HFFc6 (cell line): ENCODE results near the gene HSPA12A. TPM values are rescaled to one million over a fixed set of nuclear protein-coding genes. Genes with fewer than 3 reads are reported as not detected.

Source experiments
- DNase-seq: peaks from one replicate; pipeline ENCODE4 v3.0.0-alpha.2; 2018
- H3K27ac Mint-ChIP-seq: 2 replicates; pipeline ENCODE4 v1.8.0; 2020; ENCODE audit warnings: mild to moderate bottlenecking, mixed read lengths
- H3K27me3 Mint-ChIP-seq: 2 replicates; pipeline ENCODE4 v1.8.0; 2021; ENCODE audit warnings: mild to moderate bottlenecking, moderate library complexity, mixed read lengths; ENCODE audit not compliant: insufficient read depth
- H3K36me3 Mint-ChIP-seq: 2 replicates; pipeline ENCODE4 v1.8.0; 2021; ENCODE audit warnings: low read depth, mixed read lengths
- H3K4me1 Mint-ChIP-seq: 2 replicates; pipeline ENCODE4 v1.8.0; 2020; ENCODE audit warnings: low read depth, mixed read lengths
- H3K4me3 Mint-ChIP-seq: 2 replicates; pipeline ENCODE4 v1.8.0; 2020; ENCODE audit warnings: mild to moderate bottlenecking, moderate library complexity, mixed read lengths
- H3K9me3 Mint-ChIP-seq: 2 replicates; pipeline ENCODE4 v1.8.0; 2020; ENCODE audit warnings: mild to moderate bottlenecking, mixed read lengths
- total RNA-seq, 6 experiments: library from RNA; stranded (reverse); fragmentation: NEBNext Ultra II Directional; extraction: Animal tissue kit (Norgen Biotek cat#: 25700); gene quantifications; 2 replicates in 1 of 6; 3 replicates in 5 of 6; pipeline ENCODE4 v1.2.3, GENCODE V29; 2021
- TF ChIP-seq, protein P1 (sequence below): fragments of 200-600 bp; sonication (generic); IDR thresholded peaks from 2 replicates; pipeline ENCODE4 v1.5.0; 2021; ENCODE audit warnings: antibody characterized with exemption, mild to moderate bottlenecking

Gene HSPA12A
- total RNA-seq, 6 experiments from 2014 or later = 16.6 to 19.4 (median 17.7) TPM

DNA sequence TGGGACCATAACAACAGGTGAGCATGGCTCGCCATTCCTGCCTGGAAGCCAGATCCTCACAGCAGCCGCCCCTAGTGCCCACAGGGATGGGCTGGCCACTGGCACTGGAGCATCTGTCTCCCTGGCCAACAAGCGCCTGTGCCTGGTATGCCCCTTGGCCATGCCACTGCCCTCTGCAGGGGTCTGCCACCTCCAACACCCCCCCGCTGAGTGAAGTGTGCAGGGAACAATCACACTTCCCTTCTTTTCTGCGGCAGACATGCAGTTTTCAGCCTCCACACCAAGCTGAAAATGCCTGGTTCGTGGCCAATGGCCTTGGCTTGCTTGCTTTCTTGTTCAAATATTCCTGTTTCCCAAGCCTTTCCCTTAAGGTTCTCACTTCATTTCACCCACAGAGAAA, 50.7 kb downstream of the HSPA12A start:
- Mint-ChIP-seq H3K4me3 (no peak overlapping the region), H3K4me1 (peaks cover 21% of the 10 kb centered on the region), H3K27ac (no peak overlapping the region), H3K27me3 (peaks cover 2% of the 10 kb centered on the region), H3K9me3 (no peaks in the 10 kb centered on the region), H3K36me3 (peaks cover 19% of the 10 kb centered on the region)
- TF ChIP-seq, protein P1, sequence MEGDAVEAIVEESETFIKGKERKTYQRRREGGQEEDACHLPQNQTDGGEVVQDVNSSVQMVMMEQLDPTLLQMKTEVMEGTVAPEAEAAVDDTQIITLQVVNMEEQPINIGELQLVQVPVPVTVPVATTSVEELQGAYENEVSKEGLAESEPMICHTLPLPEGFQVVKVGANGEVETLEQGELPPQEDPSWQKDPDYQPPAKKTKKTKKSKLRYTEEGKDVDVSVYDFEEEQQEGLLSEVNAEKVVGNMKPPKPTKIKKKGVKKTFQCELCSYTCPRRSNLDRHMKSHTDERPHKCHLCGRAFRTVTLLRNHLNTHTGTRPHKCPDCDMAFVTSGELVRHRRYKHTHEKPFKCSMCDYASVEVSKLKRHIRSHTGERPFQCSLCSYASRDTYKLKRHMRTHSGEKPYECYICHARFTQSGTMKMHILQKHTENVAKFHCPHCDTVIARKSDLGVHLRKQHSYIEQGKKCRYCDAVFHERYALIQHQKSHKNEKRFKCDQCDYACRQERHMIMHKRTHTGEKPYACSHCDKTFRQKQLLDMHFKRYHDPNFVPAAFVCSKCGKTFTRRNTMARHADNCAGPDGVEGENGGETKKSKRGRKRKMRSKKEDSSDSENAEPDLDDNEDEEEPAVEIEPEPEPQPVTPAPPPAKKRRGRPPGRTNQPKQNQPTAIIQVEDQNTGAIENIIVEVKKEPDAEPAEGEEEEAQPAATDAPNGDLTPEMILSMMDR = no peak
- DNase-seq = no peak

DNA sequence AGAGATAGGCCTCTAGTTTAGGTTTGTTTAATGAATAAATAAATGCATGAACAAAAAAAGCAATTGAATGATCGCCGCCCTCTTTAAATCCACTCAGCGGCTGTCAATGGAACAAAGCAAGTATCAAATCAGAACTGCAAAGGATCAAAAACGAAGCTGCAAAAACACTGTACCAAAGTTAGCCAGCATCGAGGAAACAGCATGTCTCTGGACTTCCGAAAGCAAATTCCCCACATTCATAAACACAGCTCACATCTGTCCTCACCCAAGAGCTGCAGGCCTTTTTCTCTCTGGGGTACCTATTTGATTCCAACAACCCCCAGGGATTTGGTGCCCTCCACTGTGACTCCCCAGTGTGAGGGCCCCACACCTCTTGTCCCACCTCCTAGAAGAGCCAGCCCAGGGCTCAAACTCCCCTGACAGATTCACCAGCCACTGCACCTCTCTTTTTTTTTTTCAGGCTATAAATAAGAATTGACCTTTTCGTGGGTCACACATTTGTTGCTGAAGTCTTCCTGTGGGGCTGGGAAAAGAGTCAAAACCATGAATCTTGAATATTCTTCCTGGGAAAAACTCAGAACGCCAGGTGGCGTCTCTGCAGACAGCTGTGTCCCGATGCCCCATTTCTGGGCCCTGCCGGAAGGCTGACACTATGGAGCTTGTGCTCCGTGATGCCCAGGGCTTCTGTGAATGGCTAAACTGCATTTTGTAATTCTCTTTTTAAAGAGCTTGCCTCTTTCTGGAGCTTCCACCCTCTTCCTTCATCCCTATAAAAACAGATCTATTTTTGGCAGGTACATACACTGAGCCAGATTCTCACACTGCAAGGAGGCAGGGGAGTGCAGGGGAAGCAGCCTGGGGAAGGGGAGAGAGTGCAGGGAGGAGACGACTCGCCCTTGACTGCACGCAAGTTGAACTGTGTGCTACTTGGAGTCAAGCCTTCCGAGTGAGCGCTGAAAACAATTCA, 51.7 kb downstream of the HSPA12A start:
- H3K27ac Mint-ChIP-seq = no peak overlapping the region
- peaks cover 2% of the 10 kb centered on the region for H3K27me3 Mint-ChIP-seq
- H3K36me3 Mint-ChIP-seq = peaks cover 19% of the 10 kb centered on the region
- no peak overlapping the region for H3K4me3 Mint-ChIP-seq
- DNase-seq = no peak
- no peaks in the 10 kb centered on the region for H3K9me3 Mint-ChIP-seq
- H3K4me1 Mint-ChIP-seq = peaks cover 21% of the 10 kb centered on the region
- TF ChIP-seq, protein P1 = no peak

DNA sequence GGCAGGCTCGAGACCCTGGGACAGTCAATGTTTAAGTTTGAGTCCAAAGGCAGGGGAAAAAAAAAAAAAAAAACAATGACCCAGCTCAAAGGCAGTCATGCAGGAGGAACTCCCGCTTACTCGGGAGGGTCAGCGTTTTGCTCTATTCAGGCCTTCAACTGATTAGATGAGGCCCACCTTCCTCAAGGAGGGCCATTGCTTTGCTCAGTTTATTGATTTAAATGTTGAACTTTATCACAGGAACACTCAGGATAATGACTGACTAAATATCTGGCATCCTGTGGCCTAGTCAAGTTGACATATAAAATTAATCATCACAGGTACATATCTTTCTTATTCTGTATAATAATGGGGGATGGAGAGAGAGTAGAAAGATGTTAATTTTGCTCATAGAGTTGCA, 52.6 kb downstream of the HSPA12A start:
- no peak overlapping the region for H3K4me3 Mint-ChIP-seq
- H3K4me1 Mint-ChIP-seq = peaks cover 21% of the 10 kb centered on the region
- H3K9me3 Mint-ChIP-seq = no peaks in the 10 kb centered on the region
- H3K36me3 Mint-ChIP-seq = peaks cover 19% of the 10 kb centered on the region
- no peak for DNase-seq
- TF ChIP-seq, protein P1 = no peak
- H3K27ac Mint-ChIP-seq = no peak overlapping the region
- peaks cover under 1% of the 10 kb centered on the region for H3K27me3 Mint-ChIP-seq

DNA sequence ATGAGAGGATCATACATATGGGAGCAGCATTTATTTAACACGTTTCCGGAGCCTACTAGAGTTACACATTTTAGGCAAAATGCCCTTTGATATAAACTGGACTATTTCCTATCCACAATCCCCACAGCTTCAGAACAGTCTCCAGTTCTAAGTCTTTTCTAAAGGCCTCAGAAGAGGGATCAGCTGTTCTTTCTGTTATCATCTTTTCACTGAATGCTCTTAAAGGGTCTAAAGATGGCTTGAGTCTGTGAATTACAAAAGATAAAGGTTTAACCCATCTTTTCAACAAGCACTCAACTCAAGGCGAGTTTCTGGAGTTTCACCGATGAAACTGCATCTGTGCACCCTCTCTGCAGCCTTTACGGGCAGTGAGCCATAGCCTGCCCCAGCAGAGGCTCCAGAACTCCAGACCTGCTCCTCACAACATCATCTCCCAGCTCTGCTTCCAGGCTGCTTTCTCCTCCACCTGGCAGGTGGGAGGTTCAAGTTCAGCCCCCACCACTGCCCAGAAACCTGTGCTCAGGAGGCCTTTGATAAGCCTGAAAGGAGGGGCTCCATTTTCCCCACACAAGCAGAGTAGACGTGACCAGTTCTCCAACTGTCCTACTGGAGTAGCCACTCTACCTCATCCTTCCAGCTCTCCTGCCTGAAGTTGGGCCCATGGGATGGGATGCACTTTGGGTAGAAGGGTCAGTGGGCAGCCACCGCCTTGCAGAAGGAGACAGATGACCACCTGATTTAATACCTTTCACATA, 53.4 kb downstream of the HSPA12A start:
- Mint-ChIP-seq H3K4me1 (peaks cover 21% of the 10 kb centered on the region), H3K27me3 (no peaks in the 10 kb centered on the region; the same call in 1 of the 2 replicates), H3K4me3 (peak overlapping the region; percentile 78; the same call in 1 of the 2 replicates), H3K27ac (peak overlapping the region; percentile 86), H3K9me3 (no peaks in the 10 kb centered on the region), H3K36me3 (peaks cover 19% of the 10 kb centered on the region)
- TF ChIP-seq, protein P1 = no peak
- DNase-seq = no peak

DNA sequence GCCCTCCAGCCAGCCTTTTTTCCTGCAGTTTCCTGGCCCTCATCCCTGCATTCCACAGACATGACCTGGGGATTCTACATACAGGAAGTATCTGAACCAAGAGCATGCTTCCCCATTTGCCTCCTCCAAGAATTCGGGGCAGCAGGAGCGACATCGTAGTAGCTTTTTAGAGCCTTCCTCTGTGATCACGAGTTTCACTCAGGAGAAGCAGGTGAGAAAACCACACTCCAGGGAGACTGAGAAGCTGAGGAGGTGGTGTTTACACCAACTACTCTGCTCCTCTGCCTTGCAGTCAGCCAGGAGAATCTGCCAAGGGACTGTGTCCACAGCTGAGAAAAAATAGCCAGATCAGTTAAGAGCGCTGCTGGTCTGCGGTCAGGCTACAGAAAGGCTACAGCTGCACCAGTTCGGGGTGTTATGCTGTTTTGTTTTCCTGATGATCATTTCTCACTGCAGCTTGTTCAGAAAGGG, 54.1 kb downstream of the HSPA12A start:
- peak; percentile 9 for DNase-seq
- peak overlapping the region; percentile 86 for H3K27ac Mint-ChIP-seq
- no peaks in the 10 kb centered on the region for H3K9me3 Mint-ChIP-seq
- peaks cover 21% of the 10 kb centered on the region for H3K4me1 Mint-ChIP-seq
- H3K4me3 Mint-ChIP-seq = peak overlapping the region; percentile 78; the same call in 1 of the 2 replicates
- peaks cover 20% of the 10 kb centered on the region for H3K36me3 Mint-ChIP-seq
- no peaks in the 10 kb centered on the region; the same call in 1 of the 2 replicates for H3K27me3 Mint-ChIP-seq
- TF ChIP-seq, protein P1 = no peak
